NCI-H1105 treated with DMSO at 0.1 percent for 48 hours (cell line): ENCODE measurements around the gene CMTM3.
"Not testable (repeated sequence)": the region's sequence is repeated elsewhere in the genome, so short reads cannot be mapped to it uniquely, and the experiment has no call there.

Experiments used
- DNase-seq: peaks from one replicate; lab custom pipeline; 2025; lab: John Stamatoyannopoulos, UW

CMTM3 gene

DNA sequence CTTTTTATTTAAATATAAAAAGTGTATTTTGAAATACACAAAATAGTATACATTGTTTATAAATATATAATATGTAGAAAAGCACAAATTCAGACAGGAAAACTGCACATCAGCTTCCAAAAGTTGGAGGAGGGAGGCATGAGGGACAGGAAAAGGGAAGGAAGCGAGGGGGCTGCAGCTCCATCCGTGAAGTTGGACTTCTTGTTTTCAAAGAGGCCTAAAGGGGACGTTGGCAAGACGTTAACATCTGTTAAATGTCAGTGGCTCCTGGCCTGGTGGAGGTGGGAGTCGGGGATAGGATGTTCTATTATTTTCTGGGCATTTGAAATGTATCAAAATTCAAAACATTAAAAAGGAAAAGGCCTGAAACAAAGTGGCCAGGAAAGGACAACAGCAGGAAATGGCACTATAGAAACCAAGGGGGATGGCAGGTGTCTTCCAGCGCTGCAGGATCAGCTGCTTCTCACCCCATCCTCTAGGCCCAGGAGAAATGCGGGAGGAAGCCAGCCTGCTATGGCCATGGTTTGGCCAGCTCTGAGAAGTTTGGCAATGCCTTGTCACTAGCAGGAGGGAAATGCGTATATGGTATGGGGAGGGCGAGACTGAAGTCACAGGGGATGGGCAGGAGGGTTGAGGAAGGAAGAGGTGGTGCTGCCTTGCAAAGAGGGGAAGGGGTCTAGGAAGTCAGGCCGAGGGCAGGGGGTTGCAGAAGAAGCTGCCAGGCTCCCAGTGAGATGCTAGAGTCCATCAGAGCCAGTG is 18.8 kb upstream of the CMTM3 start:
- DNase-seq, result no peak

DNA sequence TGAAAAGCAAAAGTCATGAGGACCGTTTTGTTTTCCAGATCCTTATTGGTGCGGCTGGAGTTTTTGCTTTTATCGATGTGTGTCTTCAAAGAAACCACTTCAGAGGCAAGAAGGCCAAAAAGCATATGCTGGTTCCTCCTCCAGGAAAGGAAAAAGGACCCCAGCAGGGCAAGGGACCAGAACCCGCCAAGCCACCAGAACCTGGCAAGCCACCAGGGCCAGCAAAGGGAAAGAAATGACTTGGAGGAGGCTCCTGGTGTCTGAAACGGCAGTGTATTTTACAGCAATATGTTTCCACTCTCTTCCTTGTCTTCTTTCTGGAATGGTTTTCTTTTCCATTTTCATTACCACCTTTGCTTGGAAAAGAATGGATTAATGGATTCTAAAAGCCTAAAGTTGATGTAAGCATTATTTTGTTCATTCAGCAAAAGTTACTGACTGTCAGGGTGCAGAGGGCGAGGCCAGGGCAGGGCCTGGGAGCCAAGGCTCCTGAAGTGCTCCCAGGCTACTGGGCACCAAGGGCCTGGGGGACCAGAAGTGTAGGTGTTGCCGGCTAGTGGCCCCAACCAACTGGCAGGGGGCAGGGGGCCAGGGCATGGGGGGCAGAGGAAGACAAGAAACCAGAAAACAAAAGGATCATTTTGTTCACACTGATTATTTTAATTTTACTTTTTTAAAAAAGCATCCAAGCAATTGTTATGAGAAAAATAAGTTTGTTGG is 16.5 kb upstream of the CMTM3 start:
- DNase-seq, result no peak

DNA sequence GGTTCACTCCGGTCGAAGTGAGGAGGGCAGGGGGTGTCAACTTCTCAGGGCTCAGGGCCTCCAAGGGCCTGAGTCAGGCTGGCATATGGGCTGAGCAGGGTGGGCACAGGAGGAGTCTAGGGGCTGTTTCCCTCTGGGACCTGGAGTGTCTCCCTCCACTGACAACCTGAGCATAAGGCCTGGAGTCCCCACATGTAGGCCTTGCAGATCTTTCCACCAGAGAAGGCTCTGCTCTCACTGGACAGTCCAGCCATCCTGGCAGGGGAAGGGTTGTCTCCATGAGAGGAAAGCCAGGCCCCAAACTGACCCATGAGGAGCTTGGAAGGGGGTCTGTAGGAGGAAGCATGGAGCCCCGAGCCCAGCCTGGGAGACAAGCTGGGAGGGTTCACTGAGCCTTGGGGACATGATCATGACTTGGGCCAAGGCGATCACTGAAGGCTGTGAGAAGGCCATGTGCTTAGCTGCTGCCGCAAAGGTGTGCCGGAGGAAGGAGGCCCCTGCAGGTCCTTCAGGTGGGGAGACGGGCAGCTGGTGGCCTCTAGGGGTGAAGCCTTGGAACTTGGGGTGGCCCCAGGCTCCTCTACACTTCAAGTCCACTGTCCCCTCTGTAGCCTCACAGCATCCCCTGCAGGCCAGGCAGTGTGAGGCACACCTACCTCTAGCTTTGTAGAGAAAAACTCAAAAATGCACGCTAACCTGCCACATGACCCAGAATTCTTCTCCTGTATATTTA is 15.4 kb upstream of the CMTM3 start:
- DNase-seq, result no peak

DNA sequence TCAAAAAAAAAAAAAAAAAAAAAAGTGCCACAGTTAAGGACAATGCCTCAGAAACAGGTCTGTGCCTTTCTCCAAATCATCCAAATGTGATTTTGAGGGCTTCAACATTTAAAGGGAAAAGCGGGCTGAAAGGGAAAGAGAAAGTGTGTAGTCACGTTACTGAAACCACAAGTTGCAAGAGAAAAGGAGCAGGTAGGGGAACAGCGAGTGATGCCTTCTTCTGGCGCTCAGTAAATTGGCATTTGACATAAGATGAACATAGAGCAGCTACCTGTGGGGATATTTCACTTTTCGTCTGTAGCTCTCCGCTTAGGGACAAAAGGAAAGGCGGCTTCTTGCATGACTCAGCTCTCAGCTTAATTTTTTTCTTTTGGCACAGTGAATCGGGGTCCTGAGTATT is 14.2 kb upstream of the CMTM3 start:
- DNase-seq, result no peak

DNA sequence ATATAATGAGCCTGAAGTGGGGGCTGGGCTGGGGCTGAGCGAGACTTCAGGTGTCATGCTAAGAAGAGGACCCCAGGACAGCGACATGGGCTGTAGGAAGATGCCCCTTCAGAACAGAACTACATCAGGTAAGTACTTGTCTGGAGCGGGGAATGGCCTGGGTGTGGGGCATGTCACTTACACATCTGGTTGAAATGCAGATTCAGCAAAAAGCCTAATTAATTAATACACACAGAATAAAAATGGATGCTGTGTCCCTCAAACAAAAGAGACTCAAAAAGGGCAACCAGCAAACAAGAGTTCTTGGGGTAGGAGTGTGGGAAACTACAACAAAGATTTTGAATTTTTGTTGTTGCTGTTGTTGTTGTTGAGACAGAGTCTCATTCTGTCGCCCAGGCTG is 13.5 kb upstream of the CMTM3 start:
- no peak for DNase-seq

DNA sequence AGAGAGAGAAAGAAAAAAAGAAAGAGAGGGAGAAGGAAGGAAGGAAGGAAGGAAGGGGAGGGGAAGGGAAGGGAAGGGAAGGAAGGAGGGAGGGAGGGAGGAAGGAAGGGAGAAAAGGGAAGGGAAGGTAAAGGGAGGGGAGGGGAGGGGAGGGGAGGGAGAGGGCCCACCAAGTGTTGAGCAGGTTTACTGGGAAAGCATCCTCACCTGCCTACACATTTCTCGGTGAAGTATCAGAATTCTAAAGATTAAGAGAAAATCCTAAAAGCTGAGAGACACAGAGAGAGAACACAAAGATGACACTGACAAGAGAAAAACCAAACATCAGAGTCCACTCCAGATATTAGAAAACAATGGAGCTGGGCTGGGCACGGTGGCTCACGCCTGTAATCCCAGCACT is 12.3 kb upstream of the CMTM3 start:
- no peak for DNase-seq

DNA sequence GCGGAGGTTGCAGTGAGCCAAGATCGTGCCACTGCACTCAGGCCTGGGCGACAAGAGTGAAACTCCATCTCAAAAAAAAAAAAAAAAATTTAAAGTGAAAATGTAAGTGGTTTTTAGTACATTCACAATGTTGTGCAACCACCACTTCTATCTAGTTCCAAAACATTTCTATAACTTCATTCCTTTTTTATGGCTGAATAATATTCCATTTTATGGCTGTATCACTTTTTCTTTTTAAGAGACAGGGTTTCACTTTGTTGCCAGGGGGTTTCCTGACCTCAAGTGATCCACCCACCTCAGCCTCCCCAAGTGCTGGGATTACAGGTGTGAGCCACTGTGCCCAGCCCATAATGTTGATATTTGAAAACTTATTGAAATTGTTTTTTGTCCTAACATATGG is 11.7 kb upstream of the CMTM3 start:
- no peak for DNase-seq

DNA sequence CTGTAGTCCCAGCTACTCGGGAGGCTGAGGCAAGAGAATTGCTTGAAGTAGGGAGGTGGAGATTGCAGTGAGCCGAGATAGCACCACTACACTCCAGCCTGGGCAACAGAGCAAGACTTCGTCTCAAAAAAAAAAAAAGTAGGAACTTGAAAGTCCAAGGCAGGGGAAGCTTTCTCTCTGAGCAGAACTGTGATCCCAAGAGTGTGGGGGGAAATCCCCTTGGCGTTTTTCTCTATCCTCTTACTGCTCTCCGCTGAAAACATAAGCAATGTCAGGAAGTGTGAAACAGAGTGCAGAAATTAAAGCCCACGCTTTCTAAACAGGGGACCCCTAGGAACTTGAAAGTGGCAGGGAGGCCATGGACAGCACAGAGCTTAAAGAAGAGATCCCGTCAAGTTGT is 9.8 kb upstream of the CMTM3 start:
- DNase-seq, result no peak

DNA sequence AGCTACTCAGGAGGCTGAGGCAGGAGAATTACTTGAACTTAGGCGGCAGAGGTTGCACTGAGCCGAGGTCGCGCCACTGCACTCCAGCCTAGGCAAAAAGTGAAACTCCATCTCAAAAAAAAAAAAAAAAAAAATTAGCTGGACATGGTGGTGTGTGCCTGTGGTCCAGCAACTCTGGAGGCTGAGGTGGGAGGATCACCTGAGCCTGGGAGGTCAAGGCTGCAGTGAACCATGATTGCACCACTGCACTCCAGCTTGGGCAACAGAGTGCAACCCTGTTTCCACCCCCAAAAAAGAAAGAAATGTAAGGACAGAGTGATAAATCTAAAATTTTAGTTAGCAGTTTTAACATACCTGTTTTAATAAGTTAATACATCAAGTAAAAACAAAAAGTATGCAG is 7.9 kb upstream of the CMTM3 start:
- not testable (repeated sequence) for DNase-seq

DNA sequence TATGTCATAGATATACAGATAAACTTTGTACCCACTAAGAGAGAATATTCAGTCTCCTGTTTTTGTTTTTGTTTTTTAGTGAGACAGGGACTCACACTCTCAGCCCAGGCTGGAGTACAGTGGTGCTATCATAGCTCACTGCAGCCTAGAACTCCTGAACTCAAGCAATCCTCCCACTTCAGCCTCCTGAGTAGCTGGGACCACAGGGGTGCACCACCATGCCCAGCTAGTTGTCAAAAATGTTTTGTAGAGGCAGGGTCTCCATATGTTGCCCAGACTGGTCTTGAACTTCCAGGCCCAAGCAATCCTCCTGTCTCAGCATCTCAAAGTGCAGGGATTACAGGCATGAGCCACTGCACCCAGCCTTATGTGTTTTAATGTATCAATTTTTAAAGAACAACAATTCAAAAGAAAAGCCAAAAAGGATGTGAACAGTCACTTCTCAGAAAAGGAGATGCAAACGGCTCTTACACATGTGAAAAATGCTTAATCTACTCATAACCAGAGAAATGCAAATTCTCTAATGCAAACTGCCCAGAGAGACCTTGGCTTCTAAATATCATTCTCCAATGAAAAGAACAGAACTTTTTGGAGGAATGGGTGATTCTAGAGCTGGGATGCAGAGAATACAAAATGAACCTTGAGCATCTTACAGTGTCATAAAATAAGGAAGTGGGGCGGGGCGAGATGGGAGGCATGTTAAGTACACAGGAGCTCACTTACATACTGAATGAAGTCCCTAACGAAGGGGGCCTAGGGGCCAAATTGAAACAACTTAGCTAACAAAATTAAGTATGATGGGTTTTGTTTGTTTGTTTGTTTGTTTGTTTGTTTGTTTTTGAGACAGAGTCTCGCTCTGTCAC is 7.3 kb upstream of the CMTM3 start:
- no peak for DNase-seq

DNA sequence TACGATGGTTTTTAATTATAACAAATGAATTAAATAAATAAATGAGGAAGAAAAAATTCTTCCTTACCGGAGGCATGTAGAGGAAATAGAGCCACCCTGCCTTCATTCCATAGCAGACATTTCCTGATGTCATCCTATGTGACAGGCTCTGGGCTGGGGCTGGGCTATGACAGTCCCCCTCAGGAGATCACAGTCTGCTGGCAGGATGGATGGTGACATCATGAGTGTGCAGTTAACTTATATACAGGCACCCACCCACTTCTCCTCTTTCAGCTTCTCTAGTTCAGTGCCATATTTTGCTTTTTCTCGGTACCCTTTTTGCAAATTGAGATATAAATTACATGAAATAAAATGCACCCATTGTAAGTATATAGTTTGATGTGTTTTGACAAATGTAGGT is 6.4 kb upstream of the CMTM3 start:
- no peak for DNase-seq

DNA sequence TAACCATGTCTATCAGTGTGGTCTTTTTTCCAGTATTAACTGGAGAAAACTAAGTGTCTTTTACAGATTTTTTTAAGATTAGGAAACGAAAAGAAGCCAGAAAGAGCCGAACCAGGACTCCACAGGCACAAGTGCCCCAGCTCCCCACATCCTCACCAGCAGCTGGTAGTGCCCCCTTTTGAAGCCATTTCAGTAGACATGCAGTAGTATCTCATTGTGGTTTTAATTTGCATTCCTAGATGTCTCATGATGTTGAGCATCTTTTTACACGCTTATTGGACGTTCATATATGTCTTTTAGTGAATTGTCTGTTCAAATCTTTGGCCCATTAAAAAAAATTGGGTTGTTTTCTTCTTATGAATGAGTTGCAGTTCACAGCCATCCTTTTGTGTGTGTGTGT is 4.8 kb upstream of the CMTM3 start:
- DNase-seq, result no peak

DNA sequence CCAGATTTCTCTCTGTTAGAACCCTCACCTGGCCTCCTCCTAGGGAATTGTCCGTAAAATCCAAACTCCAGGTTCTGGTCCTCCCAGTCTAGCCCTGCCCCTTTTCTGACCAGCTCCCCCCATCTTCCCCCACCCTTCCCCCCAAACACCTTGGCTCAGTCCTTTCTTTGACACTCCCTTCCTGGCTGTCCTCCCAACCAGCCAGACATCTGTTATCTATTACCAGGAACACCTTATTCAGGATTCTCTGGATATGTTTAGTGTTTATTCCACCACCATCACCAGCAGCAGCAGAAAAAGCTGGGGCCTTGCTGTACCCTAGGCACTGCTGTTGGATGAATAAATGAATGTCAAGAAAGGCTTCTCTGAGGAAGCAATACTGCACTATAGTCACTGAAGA is 4.0 kb upstream of the CMTM3 start:
- DNase-seq, result no peak

DNA sequence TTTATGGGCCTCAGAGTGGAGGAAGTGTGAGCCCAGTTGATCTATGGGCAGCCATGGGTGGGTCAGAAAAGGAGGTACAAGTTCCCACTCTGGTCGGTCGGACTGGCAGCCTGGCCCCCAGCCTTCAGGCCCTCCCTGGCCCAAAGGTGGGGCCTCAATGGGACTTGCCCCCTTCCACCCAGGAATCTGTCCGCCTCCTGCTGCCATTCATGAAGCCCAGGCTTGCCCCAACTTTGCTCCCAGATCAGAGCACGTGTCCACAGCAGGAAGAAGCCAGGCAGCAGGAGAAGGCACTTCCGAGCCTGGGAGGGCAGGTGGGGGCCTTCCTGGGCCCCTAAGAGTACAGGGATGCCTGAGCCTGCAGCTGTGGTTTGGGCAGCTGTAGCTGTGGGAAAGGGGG is 3.0 kb upstream of the CMTM3 start:
- DNase-seq, result no peak

DNA sequence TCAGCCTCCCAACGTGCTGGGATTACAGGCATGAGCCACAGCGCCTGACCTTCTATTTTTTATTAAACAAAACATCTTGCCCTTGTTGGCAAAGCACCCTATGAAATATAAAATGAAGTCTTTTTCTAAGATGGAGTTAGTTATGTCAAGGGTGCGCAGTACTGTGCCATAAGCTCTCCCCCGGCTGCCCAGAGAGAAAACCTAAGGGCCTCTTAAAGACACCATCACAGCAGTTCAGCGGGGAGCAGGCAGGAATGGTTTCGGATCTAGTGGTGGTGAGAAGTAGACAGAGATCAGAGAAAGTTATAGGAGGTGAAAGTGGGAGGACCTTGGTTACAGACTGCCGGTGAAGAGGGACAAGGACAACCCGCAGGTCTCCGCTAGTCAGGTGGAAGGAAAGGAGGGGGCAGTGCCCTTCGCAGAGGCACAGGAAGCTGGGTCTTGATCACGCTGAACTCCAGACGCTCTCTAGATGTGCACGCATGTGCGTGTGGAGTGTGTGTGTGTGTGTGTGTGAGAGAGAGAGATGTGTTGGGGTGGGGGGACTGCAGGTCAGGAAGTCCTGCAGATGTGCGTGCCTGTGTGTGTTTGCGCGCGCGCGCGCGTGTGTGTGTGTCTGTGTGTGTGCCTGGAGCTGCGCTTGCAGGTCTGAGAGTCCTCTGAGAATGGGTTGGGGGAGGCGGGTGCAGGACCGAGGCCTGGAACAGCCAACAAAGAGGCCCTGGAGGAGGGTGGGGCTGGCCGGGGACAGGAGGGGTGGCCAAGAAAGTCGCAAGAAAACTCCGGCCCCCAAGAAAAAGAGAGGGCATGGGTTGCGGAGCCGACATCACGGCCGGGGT is 748 bp upstream of the CMTM3 start:
- peak; percentile 26 for DNase-seq

DNA sequence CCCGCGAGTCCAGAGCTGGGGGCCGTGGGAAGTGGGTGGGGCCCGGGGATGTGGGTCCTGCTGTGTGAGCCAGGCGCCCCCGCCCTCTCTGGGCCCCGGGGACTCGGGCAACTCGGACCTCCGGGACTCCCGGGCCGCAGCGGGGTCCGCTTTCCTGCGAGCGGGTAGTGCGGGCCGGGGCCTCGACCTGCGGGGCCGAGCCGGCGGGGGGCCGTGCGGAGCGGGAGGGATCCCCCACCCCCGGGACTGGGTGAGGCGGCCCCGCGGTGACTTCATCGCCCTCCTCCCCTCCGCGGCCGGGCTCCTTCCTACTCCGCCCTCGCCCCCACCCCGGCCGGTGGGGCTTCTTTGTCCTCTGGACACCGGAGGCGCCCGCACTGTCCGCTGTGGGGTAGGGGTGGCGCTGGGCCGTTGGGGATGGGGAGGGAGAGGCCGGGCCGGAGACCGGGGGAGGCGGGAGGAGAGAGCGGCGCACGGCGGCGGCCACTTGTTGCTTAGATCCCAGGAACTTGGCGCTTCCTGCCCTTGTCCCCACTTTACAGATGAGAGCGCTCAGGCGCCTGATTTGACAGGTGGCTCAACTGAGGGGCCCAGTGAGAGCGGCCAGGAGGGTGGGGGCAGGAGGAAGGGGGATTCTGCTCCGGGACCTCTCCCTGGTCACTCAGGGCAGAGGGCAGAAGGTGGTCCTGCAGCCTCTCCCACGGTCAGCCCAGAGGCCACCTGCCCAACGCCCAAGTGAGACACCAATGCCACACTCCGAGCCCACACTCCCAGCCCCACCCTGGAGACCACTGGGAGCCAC is 874 bp downstream of the CMTM3 start:
- no peak for DNase-seq

DNA sequence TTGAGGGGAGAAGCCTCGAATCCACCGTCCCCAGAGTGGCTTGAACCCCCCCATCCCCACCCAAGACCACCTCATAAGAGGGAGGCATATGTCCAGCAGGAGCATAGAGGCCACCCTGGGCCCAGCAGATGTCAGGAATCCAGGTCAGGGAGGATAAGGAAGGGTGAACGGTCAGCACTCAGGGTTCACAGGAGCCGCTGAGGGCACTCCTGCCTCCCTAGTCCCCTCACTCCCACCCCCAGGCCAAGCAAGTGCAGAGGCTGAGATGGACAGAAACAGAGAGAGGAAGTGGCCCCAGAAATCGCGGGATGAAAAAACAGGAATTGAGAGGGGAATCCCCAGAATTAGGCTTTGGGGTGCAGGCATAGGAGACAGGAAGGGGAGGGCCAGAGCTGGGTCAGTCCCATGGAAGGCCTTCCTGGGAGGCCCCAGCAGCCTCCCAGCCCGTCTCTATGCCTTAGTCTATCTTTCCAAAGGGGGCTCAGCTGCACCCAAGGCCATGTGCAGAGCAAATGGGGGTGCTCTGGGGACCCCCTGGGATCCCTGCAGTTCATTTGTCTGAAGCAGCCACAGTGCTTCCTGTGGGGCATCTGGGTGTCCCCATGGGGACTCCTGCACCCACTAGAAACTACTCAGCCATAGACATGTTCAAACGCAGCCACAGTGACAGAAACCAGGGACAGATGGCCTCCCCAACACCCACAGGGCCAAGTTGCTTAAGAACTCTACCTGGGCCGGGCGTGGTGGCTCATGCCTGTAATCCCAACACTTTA is 1.7 kb downstream of the CMTM3 start:
- DNase-seq, result no peak

DNA sequence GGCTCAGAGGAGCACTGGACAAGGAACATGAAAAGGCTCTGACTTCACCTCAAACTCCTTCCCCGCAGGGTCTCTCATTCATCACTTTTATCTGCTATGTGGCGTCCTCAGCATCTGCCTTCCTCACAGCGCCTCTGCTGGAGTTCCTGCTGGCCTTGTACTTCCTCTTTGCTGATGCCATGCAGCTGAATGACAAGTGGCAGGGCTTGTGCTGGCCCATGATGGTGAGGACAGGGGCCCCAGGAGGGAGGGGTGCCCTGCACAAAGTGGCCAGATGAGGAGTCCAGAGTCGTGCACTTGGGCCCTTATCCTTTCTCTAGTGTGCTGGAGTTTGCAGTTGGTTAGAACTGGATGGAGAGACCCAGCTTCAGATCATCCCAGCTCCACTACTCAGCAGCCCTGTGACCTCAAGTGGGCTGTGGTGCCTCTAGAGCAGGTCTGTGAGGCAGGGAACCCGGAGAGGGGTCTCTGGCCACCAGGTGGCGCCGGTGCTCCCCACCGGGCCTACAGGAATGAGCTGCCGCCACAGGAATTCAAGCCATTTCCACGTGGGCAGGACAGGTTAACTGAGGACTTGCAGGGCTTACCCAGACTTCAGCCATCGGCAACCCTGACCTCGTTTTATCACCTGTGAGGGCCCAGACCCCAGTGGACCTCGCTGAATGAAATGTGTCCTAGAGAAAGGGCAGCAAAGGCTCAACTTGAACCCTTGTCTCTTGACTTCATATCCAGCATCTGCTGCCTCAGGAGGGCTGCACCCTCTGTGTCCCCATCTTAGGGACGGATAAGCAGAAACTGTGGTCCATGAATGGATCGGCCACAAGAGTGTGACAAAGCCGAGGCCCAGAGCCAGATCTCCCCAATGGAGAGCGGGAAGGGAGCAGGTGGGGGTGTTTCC is 4.0 kb downstream of the CMTM3 start:
- DNase-seq, result peak; percentile 54

DNA sequence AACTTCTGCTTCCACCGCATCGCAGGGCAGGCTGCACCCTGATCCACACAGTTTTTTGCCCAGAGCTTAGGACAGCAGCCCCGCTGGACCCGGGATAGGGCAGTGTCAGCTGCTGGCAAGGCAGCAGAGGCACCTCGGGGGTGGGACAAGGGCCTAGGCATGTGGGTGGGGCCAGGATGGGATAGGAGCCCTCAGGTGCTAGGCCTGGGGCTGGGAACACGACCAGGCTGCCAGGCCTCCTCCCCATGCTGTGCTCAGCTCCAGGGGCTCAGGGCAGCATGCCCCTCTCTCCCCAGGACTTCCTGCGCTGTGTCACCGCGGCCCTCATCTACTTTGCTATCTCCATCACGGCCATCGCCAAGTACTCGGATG is 4.6 kb downstream of the CMTM3 start:
- DNase-seq, result no peak
